Muscle layer of colon (tissue), 2 donors: Measurements from ENCODE around the gene TMEM45A.

Experiments used
- H3K27ac ChIP-seq: one replicate; pipeline ENCODE4 v1.7.0; 2013; ENCODE audit warnings: low read depth, mild to moderate bottlenecking, low read length, moderate library complexity
- H3K27me3 ChIP-seq, 2 donors: one replicate each; pipeline ENCODE4 v1.7.0; 2013; ENCODE audit warnings: low read length in 2 of 2, mild to moderate bottlenecking in 2 of 2; ENCODE audit not compliant: insufficient read depth in 2 of 2, control insufficient read depth in 1 of 2
- H3K36me3 ChIP-seq: one replicate; pipeline ENCODE4 v1.7.0; 2013; ENCODE audit warnings: mild to moderate bottlenecking, low read length; ENCODE audit not compliant: insufficient read depth
- H3K4me1 ChIP-seq: one replicate; pipeline ENCODE4 v1.7.0; 2013; ENCODE audit warnings: mild to moderate bottlenecking, low read length; ENCODE audit not compliant: insufficient read depth
- H3K4me3 ChIP-seq, 2 donors: one replicate each; pipeline ENCODE4 v1.7.0; 2013; ENCODE audit warnings: low read length in 2 of 2, low read depth in 1 of 2, mild to moderate bottlenecking in 1 of 2, moderate library complexity in 1 of 2
- H3K9ac ChIP-seq: one replicate; pipeline ENCODE4 v1.7.0; 2013; ENCODE audit warnings: low read length
- H3K9me3 ChIP-seq: one replicate; pipeline ENCODE4 v1.7.0; 2013; ENCODE audit warnings: mild to moderate bottlenecking, low read length
- donor health status: abdominal sarcoma.
- donor health status: Adenocarcinoma of cecum.

The TMEM45A gene

GRCh38 chr3:100605358-100605757 is 112.9 kb downstream of the TMEM45A start:
- no peaks in the 10 kb centered on the region for H3K36me3 ChIP-seq
- H3K9ac ChIP-seq, result no peak overlapping the region
- H3K27me3 ChIP-seq, result no peaks in the 10 kb centered on the region
- H3K27ac ChIP-seq, result no peak overlapping the region
- H3K4me1 ChIP-seq, result no peaks in the 10 kb centered on the region
- no peak overlapping the region for H3K4me3 ChIP-seq
- H3K9me3 ChIP-seq, result no peaks in the 10 kb centered on the region

DNA sequence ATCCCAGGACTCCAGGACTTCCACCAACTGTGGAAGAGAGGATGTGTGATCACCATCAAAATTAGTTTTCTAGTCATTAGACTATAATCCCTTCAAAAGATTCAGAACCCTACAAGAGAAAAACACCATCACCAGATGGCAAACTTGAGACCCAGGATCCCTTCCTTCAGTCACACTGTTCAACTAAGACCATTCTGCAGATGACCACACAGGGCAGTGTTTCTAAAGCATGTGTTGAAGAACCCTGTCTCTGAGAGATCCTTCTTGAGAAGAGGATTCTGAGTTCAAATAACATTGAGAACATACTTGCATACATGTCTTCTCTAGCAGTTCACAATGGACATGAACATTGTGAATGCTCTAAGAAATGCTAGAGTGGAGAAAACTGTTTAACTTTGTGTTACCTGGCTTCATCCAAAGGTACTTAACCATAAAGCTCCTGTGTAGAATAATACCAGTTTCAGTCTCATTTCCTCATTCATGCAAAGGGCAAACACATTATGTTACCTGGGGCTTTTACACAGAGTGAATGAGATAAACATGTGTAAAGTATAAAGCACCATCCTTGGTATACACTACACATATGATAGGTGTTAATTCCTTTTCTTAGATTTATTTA is 114.6 kb downstream of the TMEM45A start:
- H3K4me1 ChIP-seq, result no peaks in the 10 kb centered on the region
- no peaks in the 10 kb centered on the region for H3K36me3 ChIP-seq
- H3K4me3 ChIP-seq, result no peak overlapping the region
- H3K9ac ChIP-seq, result no peak overlapping the region
- no peak overlapping the region for H3K27ac ChIP-seq
- no peaks in the 10 kb centered on the region for H3K9me3 ChIP-seq
- no peaks in the 10 kb centered on the region for H3K27me3 ChIP-seq

- no peak within 1 kb of the TSS for H3K27ac ChIP-seq
- no peaks in the 10 kb centered on the region for H3K4me1 ChIP-seq
- no peaks in the 10 kb centered on the region for H3K36me3 ChIP-seq
- H3K27me3 ChIP-seq, result no peaks in the 10 kb centered on the region
- H3K9me3 ChIP-seq, result no peaks in the 10 kb centered on the region
- H3K4me3 ChIP-seq, result no peak within 1 kb of the TSS
- H3K9ac ChIP-seq, result no peak within 1 kb of the TSS
Observed at GRCh38 chr3:100609305-100609704, 116.9 kb downstream of the TMEM45A start, which contains the start of gene ADGRG7. TSS of gene ADGRG7 (plus strand) at chr3:100609601. CDS start at chr3:100609857, 256 bp downstream.

- H3K27ac ChIP-seq, result no peak overlapping the region
- H3K9ac ChIP-seq, result no peak overlapping the region
- H3K4me3 ChIP-seq, result no peak overlapping the region
- no peaks in the 10 kb centered on the region for H3K27me3 ChIP-seq
- H3K4me1 ChIP-seq, result no peaks in the 10 kb centered on the region
- no peaks in the 10 kb centered on the region for H3K9me3 ChIP-seq
- no peaks in the 10 kb centered on the region for H3K36me3 ChIP-seq
Observed at GRCh38 chr3:100609963-100610362, 117.5 kb downstream of the TMEM45A start.

DNA sequence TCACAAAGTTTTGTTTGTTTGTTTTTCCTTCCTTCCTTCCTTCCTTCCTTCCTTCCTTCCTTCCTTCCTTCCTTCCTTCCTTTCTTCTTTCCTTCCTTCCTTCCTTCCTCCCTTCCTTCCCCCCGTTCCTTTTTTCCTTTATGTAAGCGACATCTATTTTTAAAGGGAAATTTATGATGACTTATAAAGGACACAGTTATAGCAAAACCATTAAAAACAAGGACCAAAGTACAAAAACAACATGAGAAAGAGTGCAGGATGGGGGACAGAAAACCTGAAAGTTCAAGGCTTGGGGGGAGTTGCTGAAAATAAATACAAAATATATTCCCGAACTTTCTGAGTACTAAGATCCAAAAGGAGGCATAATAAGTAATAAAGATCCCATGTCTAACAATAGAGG is 118.8 kb downstream of the TMEM45A start:
- no peaks in the 10 kb centered on the region for H3K27me3 ChIP-seq
- H3K27ac ChIP-seq, result no peak overlapping the region
- H3K9ac ChIP-seq, result no peak overlapping the region
- no peaks in the 10 kb centered on the region for H3K36me3 ChIP-seq
- H3K4me1 ChIP-seq, result no peaks in the 10 kb centered on the region
- no peaks in the 10 kb centered on the region for H3K9me3 ChIP-seq
- no peak overlapping the region for H3K4me3 ChIP-seq

DNA sequence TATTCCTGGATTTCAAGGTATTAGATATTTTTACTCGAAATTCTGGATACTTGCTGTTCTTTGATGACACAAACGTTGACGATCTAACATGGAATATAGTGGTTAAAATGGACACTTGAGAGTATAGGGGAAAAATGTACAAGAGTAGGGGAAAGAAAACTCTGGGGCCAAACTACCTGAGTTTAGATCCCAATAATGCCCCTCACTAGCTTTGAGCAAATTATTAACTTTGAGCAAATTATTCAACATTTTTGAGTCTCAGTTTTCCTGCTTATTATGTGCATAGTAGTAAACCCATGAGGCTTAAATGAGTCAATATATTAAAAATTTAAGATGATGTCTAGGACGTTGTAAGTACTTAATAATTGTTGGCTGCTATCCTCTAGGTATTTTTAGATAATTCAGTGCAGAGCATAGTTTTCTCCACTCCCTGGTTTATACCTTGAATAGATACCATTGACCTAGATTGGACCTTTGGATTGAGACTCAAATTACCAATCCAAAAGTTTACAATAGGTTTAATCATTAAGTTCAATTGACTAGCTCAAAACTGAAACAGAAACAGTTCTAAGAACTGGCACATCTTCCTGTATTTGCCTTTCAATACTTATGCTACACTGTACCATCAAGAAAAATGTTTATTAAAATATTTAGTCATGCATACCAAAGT is 121.4 kb downstream of the TMEM45A start:
- no peaks in the 10 kb centered on the region for H3K27me3 ChIP-seq
- H3K4me1 ChIP-seq, result no peaks in the 10 kb centered on the region
- no peaks in the 10 kb centered on the region for H3K9me3 ChIP-seq
- no peak overlapping the region for H3K9ac ChIP-seq
- no peaks in the 10 kb centered on the region for H3K36me3 ChIP-seq
- H3K4me3 ChIP-seq, result no peak overlapping the region
- no peak overlapping the region for H3K27ac ChIP-seq

DNA sequence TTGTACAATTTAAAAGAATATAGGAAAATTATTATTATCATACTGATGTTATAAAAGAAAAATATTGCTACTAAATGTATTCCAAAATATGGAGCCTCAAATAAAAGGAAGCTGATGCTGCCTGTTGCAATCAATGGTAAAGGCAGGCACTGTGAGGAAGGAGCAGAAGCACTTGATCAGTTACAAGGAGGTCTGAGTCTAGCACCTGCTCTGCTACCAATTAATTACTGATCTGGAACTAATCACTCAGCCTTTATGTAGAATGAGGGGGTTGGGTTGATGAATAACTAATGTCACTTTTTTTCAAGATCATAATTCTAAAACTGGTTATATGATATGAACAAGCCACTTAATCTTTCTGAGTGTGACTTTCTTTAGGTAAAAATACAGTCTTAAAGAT is 122.5 kb downstream of the TMEM45A start:
- Histone ChIP-seq H3K27ac (no peak overlapping the region), H3K4me3 (no peak overlapping the region), H3K9ac (no peak overlapping the region), H3K9me3 (no peaks in the 10 kb centered on the region), H3K4me1 (no peaks in the 10 kb centered on the region), H3K27me3 (no peaks in the 10 kb centered on the region), H3K36me3 (no peaks in the 10 kb centered on the region)

- Histone ChIP-seq H3K4me1 (no peaks in the 10 kb centered on the region), H3K9me3 (no peaks in the 10 kb centered on the region), H3K27ac (no peak overlapping the region), H3K4me3 (no peak overlapping the region), H3K27me3 (no peaks in the 10 kb centered on the region), H3K36me3 (no peaks in the 10 kb centered on the region), H3K9ac (no peak overlapping the region)
Observed at GRCh38 chr3:100615684-100616083, 123.3 kb downstream of the TMEM45A start.

DNA sequence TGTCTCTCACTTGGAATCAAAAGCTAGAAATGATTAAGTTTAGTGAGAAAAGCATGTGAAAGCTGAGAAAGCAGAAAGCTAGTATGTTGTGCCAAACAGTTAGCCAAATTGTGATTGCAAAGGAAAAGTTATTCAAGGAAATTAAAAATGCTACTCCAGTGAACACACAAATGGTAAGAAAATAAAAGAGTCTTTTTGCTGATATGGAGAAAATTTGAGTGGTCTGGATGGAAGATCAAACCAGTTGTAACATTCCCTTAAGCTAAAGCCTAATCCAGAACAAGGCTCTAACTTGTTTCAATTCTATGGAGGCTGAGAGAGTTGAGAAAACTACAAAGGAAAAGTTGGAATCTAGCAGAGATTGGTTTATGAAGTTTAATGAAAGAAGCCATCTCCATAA is 128.8 kb downstream of the TMEM45A start:
- Histone ChIP-seq H3K9me3 (no peaks in the 10 kb centered on the region), H3K27me3 (no peaks in the 10 kb centered on the region), H3K9ac (no peak overlapping the region), H3K36me3 (no peaks in the 10 kb centered on the region), H3K27ac (no peak overlapping the region), H3K4me1 (no peaks in the 10 kb centered on the region), H3K4me3 (no peak overlapping the region)
